H1 (cell line): ENCODE measurements around the gene ASCC1. TPM values are rescaled to one million over a fixed set of nuclear protein-coding genes. Genes with fewer than 3 reads are reported as not detected.
"Not testable (repeated sequence)": the region's sequence is repeated elsewhere in the genome, so short reads cannot be mapped to it uniquely, and the experiment has no call there.

Experiments used
- CTCF ChIA-PET: fragments of 300-600 bp; sonication (Branson Sonifier 250); formaldehyde crosslinking; loops from one replicate; lab custom pipeline; 2021; ENCODE audit not compliant: partially characterized antibody; lab: Charles Lee
- POLR2A ChIA-PET: fragments of 300-600 bp; sonication (Branson Sonifier 250); formaldehyde crosslinking; loops from one replicate; lab custom pipeline; 2021; ENCODE audit warnings: inconsistent platforms; ENCODE audit not compliant: partially characterized antibody; lab: Charles Lee
- DNase-seq, 2 experiments: peaks; one replicate each; pipeline versions ENCODE4 v3.0.0 to v3.0.0-alpha.2; 2010 to 2022; ENCODE audit warnings: low spot score in 2 of 2, low read depth in 1 of 2, mixed read lengths in 1 of 2
- FAIRE-seq: peaks from 2 replicates; lab custom pipeline; 2011; peaks lifted over from hg19 to GRCh38; lab: Jason Lieb, UNC
- H2AFZ ChIP-seq: 2 replicates; pipeline ENCODE4 v1.8.1; 2012; ENCODE audit warnings: low read length, inconsistent platforms
- H2AK5ac ChIP-seq: 2 replicates; pipeline ENCODE4 v1.6.1; 2013; ENCODE audit warnings: low read depth, low read length
- H2BK120ac ChIP-seq: replicated peaks from 2 replicates; pipeline ENCODE3; 2013; ENCODE audit warnings: low read depth, low read length, inconsistent platforms
- H2BK12ac ChIP-seq: 2 replicates; pipeline ENCODE4 v1.6.1; 2013; ENCODE audit warnings: low read depth, low read length
- H2BK15ac ChIP-seq: 2 replicates; pipeline ENCODE4 v1.6.1; 2013; ENCODE audit warnings: low read length
- H2BK20ac ChIP-seq: 2 replicates; pipeline ENCODE4 v1.6.1; 2013; ENCODE audit warnings: low read length
- H2BK5ac ChIP-seq: 2 replicates; pipeline ENCODE4 v1.6.1; 2013; ENCODE audit warnings: low read depth, low read length
- H3K14ac ChIP-seq: 2 replicates; pipeline ENCODE4 v1.6.1; 2013; ENCODE audit warnings: inconsistent platforms; ENCODE audit not compliant: insufficient read length
- H3K18ac ChIP-seq: 2 replicates; pipeline ENCODE4 v1.6.1; 2013; ENCODE audit warnings: low read length; ENCODE audit errors: extremely low read depth
- H3K23ac ChIP-seq: 2 replicates; pipeline ENCODE4 v1.6.1; 2013; ENCODE audit warnings: inconsistent platforms; ENCODE audit not compliant: insufficient read length
- H3K23me2 ChIP-seq: 2 replicates; pipeline ENCODE4 v1.6.1; 2013; ENCODE audit warnings: low read depth, low read length
- H3K27ac ChIP-seq: 2 replicates; pipeline ENCODE4 v1.6.1; 2011; ENCODE audit warnings: low read depth, low read length, inconsistent platforms
- H3K27me3 ChIP-seq, 4 experiments: replicated peaks in 1 of 4; 1 replicate in 1 of 4; 2 replicates in 3 of 4; pipeline versions ENCODE4 v1.6.1 to v1.8.1; 2011 to 2013; ENCODE audit warnings: low read length in 3 of 4, mild to moderate bottlenecking in 3 of 4, inconsistent platforms in 2 of 4, mixed read lengths in 2 of 4, moderate library complexity in 1 of 4; ENCODE audit not compliant: control insufficient read depth in 3 of 4, insufficient read depth in 3 of 4; ENCODE audit errors: extremely low read depth in 1 of 4
- H3K36me3 ChIP-seq, 4 experiments: 2 replicates each; pipeline versions ENCODE4 v1.6.1 to v1.8.1; 2011 to 2013; ENCODE audit warnings: mild to moderate bottlenecking in 4 of 4, low read length in 3 of 4, moderate library complexity in 2 of 4, control low read depth in 1 of 4, inconsistent platforms in 1 of 4; ENCODE audit not compliant: insufficient read depth in 4 of 4, control insufficient read depth in 2 of 4
- H3K4ac ChIP-seq: replicated peaks from 2 replicates; pipeline ENCODE3; 2013; ENCODE audit warnings: low read length, low read depth, mixed read lengths, inconsistent platforms; ENCODE audit not compliant: insufficient read length
- H3K4me1 ChIP-seq, 4 experiments: replicated peaks in 1 of 4; 1 replicate in 1 of 4; 2 replicates in 3 of 4; pipeline versions ENCODE4 v1.6.1 to v1.8.1; 2011 to 2013; ENCODE audit warnings: low read length in 3 of 4, inconsistent platforms in 2 of 4, mixed read lengths in 1 of 4; ENCODE audit not compliant: insufficient read depth in 4 of 4, control insufficient read depth in 3 of 4
- H3K4me2 ChIP-seq, 2 experiments: 2 replicates each; pipeline versions ENCODE4 v1.6.1 to v1.8.1; 2011 to 2013; ENCODE audit warnings: low read depth in 2 of 2, low read length in 2 of 2, control low read depth in 1 of 2, inconsistent platforms in 1 of 2, mild to moderate bottlenecking in 1 of 2; ENCODE audit not compliant: insufficient read depth in 1 of 2
- H3K4me3 ChIP-seq, 4 experiments: fragments of 200-600, 300-600 bp in 1 of 4; sonication (generic), shearing (Covaris generic), sonication (Bioruptor Twin) in 1 of 4; 2 replicates each; pipeline versions ENCODE4 v1.5.1 to v1.8.1; 2011 to 2016; ENCODE audit warnings: low read length in 4 of 4, low read depth in 3 of 4, control low read depth in 2 of 4, inconsistent platforms in 2 of 4, mild to moderate bottlenecking in 2 of 4, mixed read lengths in 1 of 4, moderate library complexity in 1 of 4; ENCODE audit not compliant: insufficient read depth in 2 of 4; ENCODE audit errors: extremely low read depth in 1 of 4
- H3K56ac ChIP-seq: replicated peaks from 2 replicates; pipeline ENCODE3; 2013; ENCODE audit warnings: low read depth, mild to moderate bottlenecking, mixed read lengths, low read length, inconsistent platforms; ENCODE audit not compliant: insufficient read length
- H3K79me1 ChIP-seq: 2 replicates; pipeline ENCODE4 v1.6.1; 2013; ENCODE audit warnings: low read depth, low read length, control low read depth
- H3K79me2 ChIP-seq, 2 experiments: 2 replicates each; pipeline versions ENCODE4 v1.6.1 to v1.8.1; 2012 to 2013; ENCODE audit warnings: low read length in 2 of 2, mild to moderate bottlenecking in 2 of 2, inconsistent platforms in 1 of 2; ENCODE audit not compliant: insufficient read depth in 2 of 2, control insufficient read depth in 1 of 2
- H3K9ac ChIP-seq, 4 experiments: replicated peaks in 1 of 4; 1 replicate in 1 of 4; 2 replicates in 3 of 4; pipeline versions ENCODE4 v1.6.1 to v1.8.1; 2011 to 2013; ENCODE audit warnings: low read depth in 3 of 4, low read length in 3 of 4, control low read depth in 2 of 4, mild to moderate bottlenecking in 2 of 4, moderate library complexity in 2 of 4, inconsistent platforms in 1 of 4; ENCODE audit errors: extremely low read depth in 1 of 4
- H3K9me3 ChIP-seq, 2 experiments: 2 replicates each; pipeline versions ENCODE4 v1.6.1 to v1.8.1; 2012 to 2013; ENCODE audit warnings: mild to moderate bottlenecking in 2 of 2, moderate library complexity in 2 of 2, control low read depth in 1 of 2, inconsistent platforms in 1 of 2, low read depth in 1 of 2, low read length in 1 of 2, mixed read lengths in 1 of 2; ENCODE audit not compliant: insufficient read depth in 2 of 2
- H4K20me1 ChIP-seq, 2 experiments: replicated peaks in 1 of 2; 2 replicates each; pipeline versions ENCODE3 to v1.8.1; 2011 to 2013; ENCODE audit warnings: inconsistent platforms in 2 of 2, low read length in 2 of 2, mild to moderate bottlenecking in 1 of 2; ENCODE audit not compliant: insufficient read depth in 2 of 2, control insufficient read depth in 1 of 2
- H4K5ac ChIP-seq: 2 replicates; pipeline ENCODE4 v1.6.1; 2013; ENCODE audit warnings: low read length, low read depth, mixed read lengths, inconsistent platforms; ENCODE audit not compliant: insufficient read length
- H4K8ac ChIP-seq: 2 replicates; pipeline ENCODE4 v1.8.0; 2013; ENCODE audit warnings: mild to moderate bottlenecking, moderate library complexity, low read length, inconsistent platforms; ENCODE audit not compliant: insufficient read depth; ENCODE audit errors: extremely low read depth
- H4K91ac ChIP-seq: replicated peaks from 2 replicates; pipeline ENCODE3; 2013; ENCODE audit warnings: low read length, mixed read lengths, inconsistent platforms; ENCODE audit not compliant: insufficient read length
- HDAC2 ChIP-seq, 2 experiments: fragments of 300-600 bp in 1 of 2; sonication (generic) in 1 of 2; IDR thresholded peaks; 2 replicates each; pipeline ENCODE4 v1.6.1; 2011 to 2012; ENCODE audit warnings: low read depth in 2 of 2, low read length in 2 of 2, mild to moderate bottlenecking in 2 of 2, moderate library complexity in 2 of 2, borderline replicate concordance in 1 of 2, inconsistent platforms in 1 of 2
- RFX5 ChIP-seq: IDR thresholded peaks from 2 replicates; pipeline ENCODE4 v1.6.1; 2011; ENCODE audit warnings: low read depth, low read length, improper control_type of control experiment, borderline replicate concordance
- TBP ChIP-seq: IDR thresholded peaks from 2 replicates; pipeline ENCODE4 v1.6.1; 2011; ENCODE audit warnings: low read depth, low read length, improper control_type of control experiment
- WGBS, 2 experiments: shearing (Covaris generic) in 1 of 2; methylation state at CpG; one replicate each; pipeline versions ENCODE4 v1.1.6 to v1.1.7; 2013 to 2015; ENCODE audit warnings: low lambda C conversion rate in 2 of 2, mixed read lengths in 2 of 2, inconsistent platforms in 1 of 2, low coverage in 1 of 2, missing lambda C conversion rate in 1 of 2; ENCODE audit not compliant: insufficient replicate concordance in 2 of 2, insufficient coverage in 1 of 2, insufficient read length in 1 of 2; ENCODE audit errors: extremely low coverage in 1 of 2, missing lambda C conversion rate in 1 of 2; 5-methylcytosine and 5-hydroxymethylcytosine counted together
- polyA plus RNA-seq, 7 experiments: library from polyadenylated mRNA; depleted of rRNA in 3 of 7; stranded (reverse) in 5 of 7; unstranded in 2 of 7; fragments of >200 nt in 5 of 7; fragments of 200-250 nt in 2 of 7; gene quantifications; 1 replicate in 5 of 7; 2 replicates in 1 of 7; 4 replicates in 1 of 7; pipeline versions ENCODE4 v1.2.1 to v1.2.3, GENCODE V29; 2011 to 2013; ENCODE audit warnings: missing spikeins in 2 of 7, mixed read lengths in 2 of 7
- total RNA-seq: library from RNA; stranded (reverse); fragmentation: NEBNext Ultra II Directional; extraction: Animal tissue kit (Norgen Biotek cat#: 25700); gene quantifications from 2 replicates; pipeline ENCODE4 v1.2.1, GENCODE V29; 2021

The ASCC1 gene
- total and polyA plus RNA-seq, 2 of the 8 experiments (the other 6 are each of a cell fraction or from before 2014, with no cell fraction given), result 25.6 to 35.8 TPM

DNA sequence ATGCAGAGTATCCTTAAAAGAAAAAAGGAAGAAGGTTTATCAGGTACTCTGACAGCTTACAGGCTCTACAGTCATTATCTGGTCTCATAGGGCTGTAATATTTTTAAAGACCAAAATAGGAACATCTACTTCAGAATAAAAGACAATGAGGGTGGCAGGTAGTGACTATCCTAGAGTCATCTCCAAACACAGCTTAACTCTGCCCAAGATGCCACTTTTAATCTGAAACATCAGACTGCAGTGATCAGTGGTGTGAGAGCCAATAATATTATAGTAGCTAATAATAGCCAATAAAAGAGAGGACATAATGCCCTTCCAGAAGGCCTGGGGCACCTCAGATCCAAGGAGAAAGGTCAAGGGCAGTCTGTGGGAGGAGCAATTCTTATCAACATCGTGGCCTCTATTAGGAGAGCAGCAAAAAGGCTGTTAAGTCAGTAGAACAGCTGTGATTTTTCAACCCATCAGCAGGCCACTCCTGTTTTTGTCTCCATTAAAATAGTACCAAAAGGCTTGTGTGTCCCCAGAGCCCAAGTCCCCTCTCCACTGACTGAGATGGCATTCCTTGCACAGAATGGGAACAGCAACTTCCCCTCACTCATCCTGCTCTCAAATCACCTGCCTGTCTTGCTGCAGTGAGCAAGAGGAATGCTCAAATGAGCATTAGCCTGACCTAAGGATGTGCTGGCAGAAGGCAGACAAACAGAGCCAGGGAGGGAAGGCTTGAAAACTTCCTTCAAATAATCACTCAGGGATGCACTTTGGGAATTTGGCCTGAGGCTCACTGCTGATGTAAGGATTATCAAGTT is 107.0 kb downstream of the ASCC1 start (continued):
- no peak for TF ChIP-seq HDAC2 (IDR thresholded peaks at IDR 0.05; ENCODE audit: borderline replicate concordance in 1 of 2, low read depth in 2 of 2, low read length in 2 of 2)
- TF ChIP-seq RFX5, result no peak
- TF ChIP-seq TBP, result no peak
- TF ChIP-seq, all 59 proteins: peak for 0

- not testable (repeated sequence) for H3K27me3 ChIP-seq, H3K23ac ChIP-seq, H3K9me3 ChIP-seq, H2AFZ ChIP-seq, H2AK5ac ChIP-seq, H2BK20ac ChIP-seq, H3K18ac ChIP-seq, H3K79me2 ChIP-seq, H3K56ac ChIP-seq, H3K9ac ChIP-seq, H3K4me3 ChIP-seq, H2BK120ac ChIP-seq, H3K23me2 ChIP-seq, H4K5ac ChIP-seq, H4K91ac ChIP-seq, H2BK15ac ChIP-seq, H3K79me1 ChIP-seq, H2BK5ac ChIP-seq, DNase-seq, H3K27ac ChIP-seq, H4K20me1 ChIP-seq, H3K4ac ChIP-seq, H3K36me3 ChIP-seq, FAIRE-seq, H2BK12ac ChIP-seq, H3K14ac ChIP-seq, H4K8ac ChIP-seq, H3K4me2 ChIP-seq, H3K4me1 ChIP-seq
- POLR2A ChIA-PET, result interaction anchor here (1.1 kb wide), 1 partner anchor 8 kb away, joined by 4 read pairs; no protein-coding TSS in a partner anchor
- CTCF ChIA-PET, result interaction anchor here (0.6 to 1.7 kb wide), 7 partner anchors 14 to 220 kb away, joined by 3 to 5 read pairs (median 3); no protein-coding TSS in a partner anchor
- WGBS, 2 experiments, result 100% methylated on average over 3 of the region's 3 CpGs; no CpG with 5 or more reads in 1 of the 2 experiments
Measured at GRCh38 chr10:72108004-72108370, 108.1 kb downstream of the ASCC1 start.
